Body of pancreas (tissue), 4 donors: ENCODE measurements around the gene MLEC. TPM values are rescaled to one million over a fixed set of nuclear protein-coding genes. Genes with fewer than 3 reads are reported as not detected.

Experiments
- ATAC-seq: fragments of 150-250 bp; one replicate; pipeline ENCODE4 v1.9.1; 2016
- DNase-seq, 4 donors: peaks; one replicate each; pipeline ENCODE4 v3.0.0-alpha.2; 2019
- H3K27ac ChIP-seq, 4 donors: fragments of 200-600 bp; sonication (generic); 1 replicate in 3 of 4; 2 replicates in 1 of 4; pipeline versions ENCODE4 v1.5.1 to v1.6.1; 2016 to 2019; ENCODE audit warnings: mild to moderate bottlenecking in 1 of 4, mixed read lengths in 1 of 4, moderate library complexity in 1 of 4
- H3K27me3 ChIP-seq, 2 donors: fragments of 200-600 bp; sonication (generic); one replicate each; pipeline ENCODE4 v1.6.0; 2016; ENCODE audit warnings: mild to moderate bottlenecking in 1 of 2
- H3K36me3 ChIP-seq, 2 donors: fragments of 200-600 bp; sonication (generic); replicated peaks in 1 of 2; 2 replicates each; pipeline ENCODE4 v1.5.1; 2016; ENCODE audit warnings: low read depth in 2 of 2; ENCODE audit not compliant: insufficient read depth in 1 of 2
- H3K4me1 ChIP-seq: fragments of 200-600 bp; sonication (generic); one replicate; pipeline ENCODE4 v1.6.0; 2016
- H3K4me3 ChIP-seq, 2 donors: fragments of 200-600 bp; sonication (generic); 1 replicate in 1 of 2; 2 replicates in 1 of 2; pipeline ENCODE4 v1.5.1; 2016 to 2019
- H3K9me3 ChIP-seq, 3 donors: fragments of 200-600 bp; sonication (generic); 1 replicate in 2 of 3; 2 replicates in 1 of 3; pipeline ENCODE4 v1.5.1; 2016
- CTCF ChIP-seq, 7 experiments: fragments of 450-650 bp in 4 of 7; fragments of 200-600 bp in 3 of 7; sonication (generic) in 3 of 7; IDR thresholded peaks; one replicate each; pipeline ENCODE4 v1.5.1; 2016 to 2019; ENCODE audit warnings: antibody characterized with exemption in 7 of 7
- POLR2A ChIP-seq, 3 donors: fragments of 450-650 bp; IDR thresholded peaks; one replicate each; pipeline ENCODE4 v1.6.1; 2016; ENCODE audit warnings: antibody characterized with exemption in 3 of 3, mild to moderate bottlenecking in 2 of 3
- WGBS, 2 donors: methylation state at CpG; one replicate each; pipeline ENCODE4 v1.1.5; 2017; 5-methylcytosine and 5-hydroxymethylcytosine counted together
- intact Hi-C: fragments of 100-400 bp; cut with DNase I; formaldehyde crosslinking; loops from one replicate; pipeline ENCODE4 v1.15.1; 2023
- total RNA-seq, 2 donors: library from RNA; depleted of rRNA; stranded (reverse); fragments of >200 nt; gene quantifications; one replicate each; pipeline ENCODE4 v1.1.0, GENCODE V29; 2016

The MLEC gene
- total RNA-seq, 2 donors from 2014 or later = 54.7 to 107 TPM

- no peaks in the 10 kb centered on the region for H3K27me3 ChIP-seq
Measured at GRCh38 chr12:120642121-120642520, 44.8 kb upstream of the MLEC start.

GRCh38 chr12:120642826-120643225 is 44.1 kb upstream of the MLEC start:
- Histone ChIP-seq H3K27me3 (no peaks in the 10 kb centered on the region), H3K9me3 (no peaks in the 10 kb centered on the region), H3K27ac (no peak overlapping the region), H3K4me1 (peaks cover 15% of the 10 kb centered on the region), H3K4me3 (no peak overlapping the region), H3K36me3 (no peaks in the 10 kb centered on the region)
- intact Hi-C loops = no loop called here
- WGBS, 2 donors = 62 to 76% methylated on average over 4 of the region's 4 CpGs
- no peak for ATAC-seq
- DNase-seq = no peak
- TF ChIP-seq POLR2A (IDR thresholded peaks at IDR 0.05) (no peak), CTCF (IDR thresholded peaks at IDR 0.05) (no peak)

More at GRCh38 chr12:120642121-120642520, 44.8 kb upstream of the MLEC start:
- ATAC-seq (no peak), DNase-seq (no peak)
- no peak for TF ChIP-seq CTCF (IDR thresholded peaks at IDR 0.05)
- TF ChIP-seq POLR2A (IDR thresholded peaks at IDR 0.05) = no peak
- Histone ChIP-seq H3K9me3 (no peaks in the 10 kb centered on the region), H3K27ac (no peak overlapping the region), H3K4me3 (no peak overlapping the region), H3K4me1 (peaks cover 15% of the 10 kb centered on the region), H3K36me3 (no peaks in the 10 kb centered on the region)
- intact Hi-C loops = no loop called here
- 63 to 79% methylated on average over 9 of the region's 9 CpGs for WGBS, 2 donors

GRCh38 chr12:120643574-120643973 is 43.4 kb upstream of the MLEC start:
- H3K27ac ChIP-seq = no peak overlapping the region
- no peaks in the 10 kb centered on the region for H3K36me3 ChIP-seq
- no peak for TF ChIP-seq POLR2A (IDR thresholded peaks at IDR 0.05)
- TF ChIP-seq CTCF (IDR thresholded peaks at IDR 0.05) = no peak
- intact Hi-C loops = no loop called here
- H3K4me1 ChIP-seq = peaks cover 15% of the 10 kb centered on the region
- no peaks in the 10 kb centered on the region for H3K27me3 ChIP-seq
- no peak for ATAC-seq
- no peak for DNase-seq
- H3K9me3 ChIP-seq = no peaks in the 10 kb centered on the region
- H3K4me3 ChIP-seq = no peak overlapping the region
- 51 to 63% methylated on average over 4 of the region's 4 CpGs for WGBS, 2 donors

GRCh38 chr12:120646044-120646443 is 40.9 kb upstream of the MLEC start:
- no peak for ATAC-seq
- H3K9me3 ChIP-seq = no peaks in the 10 kb centered on the region
- WGBS, 2 donors = 47 to 49% methylated on average over 6 of the region's 6 CpGs
- H3K36me3 ChIP-seq = no peaks in the 10 kb centered on the region
- H3K4me3 ChIP-seq = no peak overlapping the region
- peaks cover 17% of the 10 kb centered on the region for H3K4me1 ChIP-seq
- no peak overlapping the region for H3K27ac ChIP-seq
- no peaks in the 10 kb centered on the region for H3K27me3 ChIP-seq
- DNase-seq = no peak
- TF ChIP-seq CTCF (IDR thresholded peaks at IDR 0.05) (no peak), POLR2A (IDR thresholded peaks at IDR 0.05) (no peak)
- intact Hi-C loops = loop anchor here (5.0 kb wide), 1 partner anchor 71 kb away; no protein-coding TSS in a partner anchor

GRCh38 chr12:120647375-120647755 is 39.6 kb upstream of the MLEC start:
- intact Hi-C loops = loop anchor here (5.0 kb wide), 1 partner anchor 70 kb away; no protein-coding TSS in a partner anchor
- DNase-seq (no peak), ATAC-seq (no peak)
- H3K27ac ChIP-seq = no peak overlapping the region
- no peaks in the 10 kb centered on the region for H3K36me3 ChIP-seq
- H3K4me3 ChIP-seq = no peak overlapping the region
- TF ChIP-seq POLR2A (IDR thresholded peaks at IDR 0.05) = no peak
- TF ChIP-seq CTCF (IDR thresholded peaks at IDR 0.05) = no peak
- H3K27me3 ChIP-seq = no peaks in the 10 kb centered on the region
- WGBS, 2 donors = 81% methylated on average over 11 to 13 of the region's 13 CpGs
- no peaks in the 10 kb centered on the region for H3K9me3 ChIP-seq
- peaks cover 8% of the 10 kb centered on the region for H3K4me1 ChIP-seq
